ENCODE results near the gene ENTPD6.

GRCh38 chr20:25247956-25248785 lies 52.7 kb downstream of the ENTPD6 start, which contains the start of gene PYGB:
- TF ChIP-seq EZH2 (IDR thresholded peaks at IDR 0.05; ENCODE audit: insufficient read depth, poor library complexity, severe bottlenecking) (no peak), EZH2phosphoT487 (IDR thresholded peaks at IDR 0.05; ENCODE audit: insufficient read depth, low read depth) (no peak)
